ENCODE measurements around the gene DNER. TPM values are rescaled to one million over a fixed set of nuclear protein-coding genes. Genes with fewer than 3 reads are reported as not detected.

DNER gene
- total and polyA plus RNA-seq, 2 of the 13 experiments (the other 11 are each of a cell fraction or from before 2014, with no cell fraction given): not detected

GRCh38 chr2:229620289-229620688 lies 94.1 kb downstream of the DNER start:
- Histone ChIP-seq H3K27me3 (ENCODE audit: control insufficient read depth in 1 of 2, insufficient read depth in 2 of 2, low read length in 2 of 2) (peaks cover 1 to 8% of the 10 kb centered on the region in 2 experiments; a peak in 3 of 5 replicates), H3K9me3 (ENCODE audit: low read length) (no peaks in the 10 kb centered on the region), H3K27ac (ENCODE audit: extremely low read length, insufficient read depth, low read length) (no peak overlapping the region), H3K36me3 (replicated peaks in 1 of 2; ENCODE audit: control insufficient read depth in 1 of 2, insufficient read depth in 2 of 2, low read length in 2 of 2) (no peaks in the 10 kb centered on the region), H3K4me1 (ENCODE audit: insufficient read depth, low read length) (no peaks in the 10 kb centered on the region), H2AFZ (ENCODE audit: low read length) (no peak overlapping the region), H4K20me1 (ENCODE audit: insufficient read depth, low read length) (no peaks in the 10 kb centered on the region), H3K79me2 (ENCODE audit: insufficient read depth, low read length) (no peaks in the 10 kb centered on the region), H3K9ac (ENCODE audit: insufficient read depth, low read depth, low read length) (no peak overlapping the region), H3K4me2 (ENCODE audit: low read depth, low read length) (no peak overlapping the region), H3K4me3 (replicated peaks in 1 of 3; ENCODE audit: insufficient read depth in 1 of 3, low read depth in 2 of 3, low read length in 3 of 3) (no peak overlapping the region)
- TF ChIP-seq ARNT (IDR thresholded peaks at IDR 0.05) (no peak), NR2F2 (IDR thresholded peaks at IDR 0.05; ENCODE audit: borderline replicate concordance, low read depth) (no peak), CAMTA2 (CRISPR knock-in tag; IDR thresholded peaks at IDR 0.05; ENCODE audit: borderline replicate concordance) (no peak), FOXK2 (IDR thresholded peaks at IDR 0.05) (no peak)
- ATAC-seq (no peak), FAIRE-seq (no peak), DNase-seq (ENCODE audit: low spot score) (no peak)
- in situ Hi-C loops (cut with HindIII; ENCODE audit: extremely low pct_ligation_motif_present, low pct_unique_long_range_greater_than_20kb): no loop called here
- intact Hi-C loops (cut with micrococcal nuclease; ENCODE audit: unreplicated experiment): no loop called here
- WGBS (ENCODE audit: low lambda C conversion rate): 33% methylated on average over 8 of the region's 8 CpGs
- POLR2A ChIA-PET: no interaction called here
- CTCF ChIA-PET (ENCODE audit: low intra/inter-chr PET ratio, low total read pairs): no interaction called here
- BruUV-seq (replicated peaks): no TSS peak

GRCh38 chr2:229616433-229616832 lies 97.9 kb downstream of the DNER start:
- DNase-seq (ENCODE audit: low spot score) (no peak), FAIRE-seq (no peak), ATAC-seq (no peak)
- Histone ChIP-seq H3K9ac (ENCODE audit: insufficient read depth, low read depth, low read length) (no peak overlapping the region), H3K4me1 (ENCODE audit: insufficient read depth, low read length) (no peaks in the 10 kb centered on the region), H3K36me3 (replicated peaks in 1 of 2; ENCODE audit: control insufficient read depth in 1 of 2, insufficient read depth in 2 of 2, low read length in 2 of 2) (no peaks in the 10 kb centered on the region), H3K79me2 (ENCODE audit: insufficient read depth, low read length) (no peaks in the 10 kb centered on the region), H3K27me3 (ENCODE audit: control insufficient read depth in 1 of 2, insufficient read depth in 2 of 2, low read length in 2 of 2) (peaks cover 1 to 7% of the 10 kb centered on the region in 2 experiments; a peak in 3 of 5 replicates), H3K4me2 (ENCODE audit: low read depth, low read length) (no peak overlapping the region), H3K9me3 (ENCODE audit: low read length) (no peaks in the 10 kb centered on the region), H4K20me1 (ENCODE audit: insufficient read depth, low read length) (no peaks in the 10 kb centered on the region), H2AFZ (ENCODE audit: low read length) (no peak overlapping the region), H3K4me3 (replicated peaks in 1 of 3; ENCODE audit: insufficient read depth in 1 of 3, low read depth in 2 of 3, low read length in 3 of 3) (no peak overlapping the region), H3K27ac (ENCODE audit: extremely low read length, insufficient read depth, low read length) (no peak overlapping the region)
- intact Hi-C loops (cut with micrococcal nuclease; ENCODE audit: unreplicated experiment): no loop called here
- in situ Hi-C loops (cut with HindIII; ENCODE audit: extremely low pct_ligation_motif_present, low pct_unique_long_range_greater_than_20kb): no loop called here
- POLR2A ChIA-PET: no interaction called here
- CTCF ChIA-PET (ENCODE audit: low intra/inter-chr PET ratio, low total read pairs): no interaction called here
- BruUV-seq (replicated peaks): no TSS peak
- WGBS (ENCODE audit: low lambda C conversion rate): 2% methylated on average over 3 of the region's 3 CpGs
- TF ChIP-seq MBD4 (IDR thresholded peaks at IDR 0.05; ENCODE audit: borderline replicate concordance, low read length): no peak
- TF ChIP-seq AHDC1 (CRISPR knock-in tag; IDR thresholded peaks at IDR 0.05; ENCODE audit: borderline replicate concordance): no peak
- TF ChIP-seq, protein P1, sequence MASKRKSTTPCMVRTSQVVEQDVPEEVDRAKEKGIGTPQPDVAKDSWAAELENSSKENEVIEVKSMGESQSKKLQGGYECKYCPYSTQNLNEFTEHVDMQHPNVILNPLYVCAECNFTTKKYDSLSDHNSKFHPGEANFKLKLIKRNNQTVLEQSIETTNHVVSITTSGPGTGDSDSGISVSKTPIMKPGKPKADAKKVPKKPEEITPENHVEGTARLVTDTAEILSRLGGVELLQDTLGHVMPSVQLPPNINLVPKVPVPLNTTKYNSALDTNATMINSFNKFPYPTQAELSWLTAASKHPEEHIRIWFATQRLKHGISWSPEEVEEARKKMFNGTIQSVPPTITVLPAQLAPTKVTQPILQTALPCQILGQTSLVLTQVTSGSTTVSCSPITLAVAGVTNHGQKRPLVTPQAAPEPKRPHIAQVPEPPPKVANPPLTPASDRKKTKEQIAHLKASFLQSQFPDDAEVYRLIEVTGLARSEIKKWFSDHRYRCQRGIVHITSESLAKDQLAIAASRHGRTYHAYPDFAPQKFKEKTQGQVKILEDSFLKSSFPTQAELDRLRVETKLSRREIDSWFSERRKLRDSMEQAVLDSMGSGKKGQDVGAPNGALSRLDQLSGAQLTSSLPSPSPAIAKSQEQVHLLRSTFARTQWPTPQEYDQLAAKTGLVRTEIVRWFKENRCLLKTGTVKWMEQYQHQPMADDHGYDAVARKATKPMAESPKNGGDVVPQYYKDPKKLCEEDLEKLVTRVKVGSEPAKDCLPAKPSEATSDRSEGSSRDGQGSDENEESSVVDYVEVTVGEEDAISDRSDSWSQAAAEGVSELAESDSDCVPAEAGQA (IDR thresholded peaks at IDR 0.05; ENCODE audit: low read depth): no peak
- TF ChIP-seq, protein P1 (CRISPR knock-in tag; IDR thresholded peaks at IDR 0.05; ENCODE audit: borderline replicate concordance): no peak

Measured in HepG2 (cell line).